Neural cell (in vitro differentiated cells): ENCODE measurements around the gene CCDC68. TPM values are rescaled to one million over a fixed set of nuclear protein-coding genes. Genes with fewer than 3 reads are reported as not detected.

Source experiments
- H2AFZ ChIP-seq: fragments of 200-600, 300-800 bp; sonication (generic), shearing (Covaris generic); 2 replicates; pipeline ENCODE4 v1.6.0; 2014; ENCODE audit warnings: low read depth, mild to moderate bottlenecking, antibody characterized with exemption, low read length, moderate library complexity
- H3F3A ChIP-seq: fragments of 200-600 bp; shearing (Covaris generic); 2 replicates; pipeline ENCODE4 v1.6.1; 2016; ENCODE audit warnings: mild to moderate bottlenecking, moderate library complexity, mixed read lengths, antibody characterized with exemption, low read length; ENCODE audit not compliant: insufficient read depth, poor library complexity, severe bottlenecking
- H3K27ac ChIP-seq: fragments of 200-600, 300-800 bp; sonication (generic), shearing (Covaris generic); 2 replicates; pipeline ENCODE4 v1.5.1; 2014; ENCODE audit warnings: mild to moderate bottlenecking, low read length, moderate library complexity
- H3K27me3 ChIP-seq: fragments of 300-800, 200-600 bp; sonication (generic), shearing (Covaris generic); 2 replicates; pipeline ENCODE4 v1.6.0; 2014; ENCODE audit warnings: mild to moderate bottlenecking, low read depth, low read length, moderate library complexity; ENCODE audit not compliant: insufficient read depth
- H3K36me3 ChIP-seq: fragments of 300-800, 200-600 bp; sonication (generic), shearing (Covaris generic); 2 replicates; pipeline ENCODE4 v1.5.1; 2014; ENCODE audit warnings: mild to moderate bottlenecking, antibody characterized with exemption, low read length, moderate library complexity; ENCODE audit not compliant: insufficient read depth
- H3K4me2 ChIP-seq: fragments of 300-800, 200-600 bp; sonication (generic), shearing (Covaris generic); 2 replicates; pipeline ENCODE4 v1.6.0; 2014; ENCODE audit warnings: mild to moderate bottlenecking, low read length
- H3K4me3 ChIP-seq: fragments of 300-800, 200-600 bp; sonication (generic), shearing (Covaris generic); 2 replicates; pipeline ENCODE4 v1.5.1; 2014; ENCODE audit warnings: mild to moderate bottlenecking, low read length, moderate library complexity
- H3K79me2 ChIP-seq: fragments of 200-600 bp; shearing (Covaris generic); replicated peaks from 2 replicates; pipeline ENCODE4 v1.6.0; 2014; ENCODE audit warnings: mild to moderate bottlenecking, low read length, moderate library complexity; ENCODE audit not compliant: insufficient read depth
- H3K9ac ChIP-seq: fragments of 300-800, 200-600 bp; sonication (generic), shearing (Covaris generic); 2 replicates; pipeline ENCODE4 v1.6.1; 2016; ENCODE audit warnings: mild to moderate bottlenecking, low read length, mixed read lengths
- H3K9me2 ChIP-seq: fragments of 200-600 bp; shearing (Covaris generic); 2 replicates; pipeline ENCODE4 v1.6.1; 2016; ENCODE audit warnings: mild to moderate bottlenecking, low read length, mixed read lengths; ENCODE audit not compliant: insufficient read depth
- H3K9me3 ChIP-seq: fragments of 200-600, 300-800 bp; sonication (generic), shearing (Covaris generic); 2 replicates; pipeline ENCODE4 v1.6.1; 2016; ENCODE audit warnings: mild to moderate bottlenecking, mixed run types, low read length, moderate library complexity, mixed read lengths
- H4K20me1 ChIP-seq: fragments of 200-600 bp; shearing (Covaris generic); 2 replicates; pipeline ENCODE4 v1.6.1; 2016; ENCODE audit warnings: mild to moderate bottlenecking, mixed run types; ENCODE audit not compliant: insufficient read depth
- CTCF ChIP-seq: fragments of 450-650 bp; IDR thresholded peaks from 2 replicates; pipeline ENCODE4 v1.5.1; 2014; ENCODE audit warnings: antibody characterized with exemption, mild to moderate bottlenecking, moderate library complexity; ENCODE audit not compliant: poor library complexity, severe bottlenecking
- EP300 ChIP-seq: fragments of 450-650 bp; conservative IDR thresholded peaks from 2 replicates; pipeline ENCODE4 v1.6.1; 2014; ENCODE audit warnings: antibody characterized with exemption, mild to moderate bottlenecking, moderate library complexity; ENCODE audit not compliant: poor library complexity, severe bottlenecking
- EZH2 ChIP-seq: fragments of 200-600, 300-800 bp; shearing (Covaris generic), sonication (generic); IDR thresholded peaks from 2 replicates; pipeline ENCODE4 v1.6.1; 2014; ENCODE audit warnings: antibody characterized with exemption, low read length, borderline replicate concordance, mild to moderate bottlenecking; ENCODE audit not compliant: insufficient read depth, poor library complexity, severe bottlenecking
- MXI1 ChIP-seq: fragments of 450-650 bp; conservative IDR thresholded peaks from 2 replicates; pipeline ENCODE4 v1.6.1; 2014; ENCODE audit warnings: antibody characterized with exemption, mild to moderate bottlenecking; ENCODE audit not compliant: poor library complexity, severe bottlenecking
- POLR2AphosphoS5 ChIP-seq: IDR thresholded peaks from 2 replicates; pipeline ENCODE4 v1.6.1; 2012
- RAD21 ChIP-seq: fragments of 450-650 bp; conservative IDR thresholded peaks from 2 replicates; pipeline ENCODE4 v1.6.1; 2014; ENCODE audit warnings: antibody characterized with exemption, mild to moderate bottlenecking, moderate library complexity
- SMC3 ChIP-seq: fragments of 450-650 bp; conservative IDR thresholded peaks from 2 replicates; pipeline ENCODE4 v1.6.1; 2014; ENCODE audit warnings: antibody characterized with exemption, mild to moderate bottlenecking, moderate library complexity; ENCODE audit not compliant: poor library complexity
- TAF1 ChIP-seq: IDR thresholded peaks from 2 replicates; pipeline ENCODE4 v1.6.1; 2012; ENCODE audit warnings: low read depth
- polyA plus RNA-seq: library from polyadenylated mRNA; depleted of rRNA; stranded (reverse); fragments of >200 nt; gene quantifications from 2 replicates; pipeline ENCODE4 v1.2.3, GENCODE V29; 2014
- TF ChIP-seq, protein P1 (sequence below): IDR thresholded peaks from 2 replicates; pipeline ENCODE4 v1.6.1; 2012; ENCODE audit warnings: borderline replicate concordance

CCDC68 gene
- polyA plus RNA-seq, 1 donor from 2014 or later: 0.30 TPM

DNA sequence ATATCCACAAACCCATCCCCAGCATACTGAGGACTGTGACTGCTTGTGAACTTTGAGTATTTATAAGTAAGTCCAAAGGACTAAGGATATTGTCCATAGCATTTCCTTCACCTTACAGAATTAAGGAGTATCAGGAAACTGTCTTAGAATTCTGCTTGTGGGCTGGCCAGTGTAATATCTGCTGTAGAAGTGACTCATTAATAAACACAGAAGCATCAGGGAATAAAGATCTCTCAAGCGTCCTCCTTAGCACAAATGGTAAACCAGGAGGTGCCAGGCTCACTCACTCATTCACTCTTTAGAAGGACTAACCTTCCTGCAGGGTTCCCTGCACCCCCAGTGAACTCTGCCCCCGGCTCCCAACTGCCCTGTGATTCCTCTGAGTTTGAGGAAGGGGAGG, 31.0 kb downstream of the CCDC68 start:
- H3K27ac ChIP-seq: no peak overlapping the region

GRCh38 chr18:54926593-54927325, 32.5 kb downstream of the CCDC68 start:
- no peaks in the 10 kb centered on the region for H3K36me3 ChIP-seq
- no peak for TF ChIP-seq EP300

More for the DNA sequence above, 31.0 kb downstream of the CCDC68 start:
- Histone ChIP-seq H3K9me2 (no peaks in the 10 kb centered on the region), H2AFZ (no peak overlapping the region), H3K4me2 (no peak overlapping the region), H3F3A (no peaks in the 10 kb centered on the region), H3K9ac (no peak overlapping the region), H3K27me3 (no peaks in the 10 kb centered on the region), H3K79me2 (no peaks in the 10 kb centered on the region), H4K20me1 (no peaks in the 10 kb centered on the region), H3K36me3 (no peaks in the 10 kb centered on the region), H3K4me3 (no peak overlapping the region), H3K9me3 (no peaks in the 10 kb centered on the region)
- TF ChIP-seq MXI1 (no peak), POLR2AphosphoS5 (no peak), CTCF (no peak), EZH2 (no peak), SMC3 (no peak)

GRCh38 chr18:54924948-54925347, 34.3 kb downstream of the CCDC68 start:
- H3K9ac ChIP-seq: no peak overlapping the region
- no peaks in the 10 kb centered on the region for H4K20me1 ChIP-seq
- H3K9me3 ChIP-seq: no peaks in the 10 kb centered on the region
- H3K27me3 ChIP-seq: no peaks in the 10 kb centered on the region
- no peaks in the 10 kb centered on the region for H3K9me2 ChIP-seq
- no peak overlapping the region for H2AFZ ChIP-seq
- no peak overlapping the region for H3K4me3 ChIP-seq
- H3F3A ChIP-seq: no peaks in the 10 kb centered on the region
- no peak overlapping the region for H3K27ac ChIP-seq
- TF ChIP-seq CTCF (no peak), MXI1 (no peak), RAD21 (no peak), SMC3 (no peak), TAF1 (no peak), EP300 (no peak), EZH2 (no peak), POLR2AphosphoS5 (no peak)
- TF ChIP-seq, protein P1, sequence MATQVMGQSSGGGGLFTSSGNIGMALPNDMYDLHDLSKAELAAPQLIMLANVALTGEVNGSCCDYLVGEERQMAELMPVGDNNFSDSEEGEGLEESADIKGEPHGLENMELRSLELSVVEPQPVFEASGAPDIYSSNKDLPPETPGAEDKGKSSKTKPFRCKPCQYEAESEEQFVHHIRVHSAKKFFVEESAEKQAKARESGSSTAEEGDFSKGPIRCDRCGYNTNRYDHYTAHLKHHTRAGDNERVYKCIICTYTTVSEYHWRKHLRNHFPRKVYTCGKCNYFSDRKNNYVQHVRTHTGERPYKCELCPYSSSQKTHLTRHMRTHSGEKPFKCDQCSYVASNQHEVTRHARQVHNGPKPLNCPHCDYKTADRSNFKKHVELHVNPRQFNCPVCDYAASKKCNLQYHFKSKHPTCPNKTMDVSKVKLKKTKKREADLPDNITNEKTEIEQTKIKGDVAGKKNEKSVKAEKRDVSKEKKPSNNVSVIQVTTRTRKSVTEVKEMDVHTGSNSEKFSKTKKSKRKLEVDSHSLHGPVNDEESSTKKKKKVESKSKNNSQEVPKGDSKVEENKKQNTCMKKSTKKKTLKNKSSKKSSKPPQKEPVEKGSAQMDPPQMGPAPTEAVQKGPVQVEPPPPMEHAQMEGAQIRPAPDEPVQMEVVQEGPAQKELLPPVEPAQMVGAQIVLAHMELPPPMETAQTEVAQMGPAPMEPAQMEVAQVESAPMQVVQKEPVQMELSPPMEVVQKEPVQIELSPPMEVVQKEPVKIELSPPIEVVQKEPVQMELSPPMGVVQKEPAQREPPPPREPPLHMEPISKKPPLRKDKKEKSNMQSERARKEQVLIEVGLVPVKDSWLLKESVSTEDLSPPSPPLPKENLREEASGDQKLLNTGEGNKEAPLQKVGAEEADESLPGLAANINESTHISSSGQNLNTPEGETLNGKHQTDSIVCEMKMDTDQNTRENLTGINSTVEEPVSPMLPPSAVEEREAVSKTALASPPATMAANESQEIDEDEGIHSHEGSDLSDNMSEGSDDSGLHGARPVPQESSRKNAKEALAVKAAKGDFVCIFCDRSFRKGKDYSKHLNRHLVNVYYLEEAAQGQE: no peak
- H3K36me3 ChIP-seq: no peaks in the 10 kb centered on the region
- no peaks in the 10 kb centered on the region for H3K79me2 ChIP-seq
- no peak overlapping the region for H3K4me2 ChIP-seq

More at GRCh38 chr18:54926593-54927325, 32.5 kb downstream of the CCDC68 start:
- Histone ChIP-seq H3K27me3 (no peaks in the 10 kb centered on the region), H3K4me3 (no peak overlapping the region), H2AFZ (no peak overlapping the region), H3K27ac (no peak overlapping the region), H3K9me2 (no peaks in the 10 kb centered on the region), H3K9me3 (no peaks in the 10 kb centered on the region), H3K4me2 (no peak overlapping the region), H4K20me1 (no peaks in the 10 kb centered on the region), H3F3A (no peaks in the 10 kb centered on the region), H3K79me2 (no peaks in the 10 kb centered on the region), H3K9ac (no peak overlapping the region)
